ENCODE results near the gene UBASH3B.

The UBASH3B gene

GRCh38 chr11:122663056-122663740 is 7.7 kb downstream of the UBASH3B start:
- Histone ChIP-seq H4K20me1 (ENCODE audit: insufficient read depth, low read length) (0 out of 2 replicates have a peak, but pooled peaks cover 2% of the 10 kb centered on the region), H3K27me3 (ENCODE audit: low read depth, low read length) (peaks cover 12% of the 10 kb centered on the region), H3K9me3 (ENCODE audit: insufficient read depth, low read length) (no peaks in the 10 kb centered on the region), H3K79me2 (ENCODE audit: low read length) (no peaks in the 10 kb centered on the region), H3K4me2 (ENCODE audit: low read length) (no peak overlapping the region), H3K4me1 (ENCODE audit: low read length) (peaks cover 2% of the 10 kb centered on the region; the same call in 1 of the 2 replicates), H2AFZ (ENCODE audit: low read depth, low read length) (no peak overlapping the region), H3K9ac (ENCODE audit: low read length) (no peak overlapping the region), H3K4me3 (ENCODE audit: low read length) (no peak overlapping the region), H3K36me3 (replicated peaks; ENCODE audit: low read depth, low read length) (no peaks in the 10 kb centered on the region), H3K27ac (ENCODE audit: low read length) (no peak overlapping the region)
- no peak for TF ChIP-seq EZH2phosphoT487 (IDR thresholded peaks at IDR 0.05; ENCODE audit: low read depth)
- no peak for TF ChIP-seq CTCF (IDR thresholded peaks at IDR 0.05; ENCODE audit: low read depth, low read length)

GRCh38 chr11:122663764-122664163 is 8.2 kb downstream of the UBASH3B start:
- Histone ChIP-seq H3K79me2 (ENCODE audit: low read length) (no peaks in the 10 kb centered on the region), H3K36me3 (replicated peaks; ENCODE audit: low read depth, low read length) (no peaks in the 10 kb centered on the region), H3K9ac (ENCODE audit: low read length) (no peak overlapping the region), H3K27ac (ENCODE audit: low read length) (no peak overlapping the region), H3K27me3 (ENCODE audit: low read depth, low read length) (peaks cover 12% of the 10 kb centered on the region), H4K20me1 (ENCODE audit: insufficient read depth, low read length) (no peaks in the 10 kb centered on the region), H2AFZ (ENCODE audit: low read depth, low read length) (no peak overlapping the region), H3K9me3 (ENCODE audit: insufficient read depth, low read length) (no peaks in the 10 kb centered on the region), H3K4me2 (ENCODE audit: low read length) (no peak overlapping the region), H3K4me1 (ENCODE audit: low read length) (peaks cover 2% of the 10 kb centered on the region; the same call in 1 of the 2 replicates), H3K4me3 (ENCODE audit: low read length) (no peak overlapping the region)
- TF ChIP-seq CTCF (IDR thresholded peaks at IDR 0.05; ENCODE audit: low read depth, low read length): no peak
- no peak for TF ChIP-seq EZH2phosphoT487 (IDR thresholded peaks at IDR 0.05; ENCODE audit: low read depth)

- H3K4me3 ChIP-seq (ENCODE audit: low read length): no peak overlapping the region
- H3K27me3 ChIP-seq (ENCODE audit: low read depth, low read length): peaks cover 12% of the 10 kb centered on the region
- H3K36me3 ChIP-seq (replicated peaks; ENCODE audit: low read depth, low read length): no peaks in the 10 kb centered on the region
- H3K4me2 ChIP-seq (ENCODE audit: low read length): no peak overlapping the region
- TF ChIP-seq EZH2phosphoT487 (IDR thresholded peaks at IDR 0.05; ENCODE audit: low read depth) (no peak), CTCF (IDR thresholded peaks at IDR 0.05; ENCODE audit: low read depth, low read length) (no peak)
- no peaks in the 10 kb centered on the region for H3K79me2 ChIP-seq (ENCODE audit: low read length)
- H2AFZ ChIP-seq (ENCODE audit: low read depth, low read length): no peak overlapping the region
- H4K20me1 ChIP-seq (ENCODE audit: insufficient read depth, low read length): no peaks in the 10 kb centered on the region
- H3K27ac ChIP-seq (ENCODE audit: low read length): no peak overlapping the region
- H3K9ac ChIP-seq (ENCODE audit: low read length): no peak overlapping the region
- peaks cover 2% of the 10 kb centered on the region; the same call in 1 of the 2 replicates for H3K4me1 ChIP-seq (ENCODE audit: low read length)
- H3K9me3 ChIP-seq (ENCODE audit: insufficient read depth, low read length): no peaks in the 10 kb centered on the region
Measured at GRCh38 chr11:122664188-122664587, 8.7 kb downstream of the UBASH3B start.

- no peak overlapping the region for H3K9ac ChIP-seq (ENCODE audit: low read length)
- no peaks in the 10 kb centered on the region for H3K79me2 ChIP-seq (ENCODE audit: low read length)
- H2AFZ ChIP-seq (ENCODE audit: low read depth, low read length): no peak overlapping the region
- no peaks in the 10 kb centered on the region for H3K36me3 ChIP-seq (replicated peaks; ENCODE audit: low read depth, low read length)
- no peak overlapping the region for H3K27ac ChIP-seq (ENCODE audit: low read length)
- no peak overlapping the region for H3K4me2 ChIP-seq (ENCODE audit: low read length)
- H4K20me1 ChIP-seq (ENCODE audit: insufficient read depth, low read length): no peaks in the 10 kb centered on the region
- H3K27me3 ChIP-seq (ENCODE audit: low read depth, low read length): peaks cover 5% of the 10 kb centered on the region; the same call in 1 of the 2 replicates
- no peaks in the 10 kb centered on the region for H3K9me3 ChIP-seq (ENCODE audit: insufficient read depth, low read length)
- H3K4me1 ChIP-seq (ENCODE audit: low read length): peaks cover 2% of the 10 kb centered on the region; the same call in 1 of the 2 replicates
- no peak overlapping the region for H3K4me3 ChIP-seq (ENCODE audit: low read length)
- TF ChIP-seq CTCF (IDR thresholded peaks at IDR 0.05; ENCODE audit: low read depth, low read length) (no peak), EZH2phosphoT487 (IDR thresholded peaks at IDR 0.05; ENCODE audit: low read depth) (no peak)
Measured at GRCh38 chr11:122665861-122666260, 10.3 kb downstream of the UBASH3B start.
